ENCODE measurements around the gene RIMS4.

- TF ChIP-seq CTCF (IDR thresholded peaks at IDR 0.05) (no peak), EP300 (IDR thresholded peaks at IDR 0.05) (no peak)
Observed at GRCh38 chr20:44851545-44851944, 41.2 kb upstream of the RIMS4 start.

All from ovary (tissue), 3 donors.